HFF-Myc (cell line): ENCODE measurements around the gene MARK3.
A peak's percentile ranks its signal among the peaks of the same experiment; 100 is the strongest.

Source experiments
- DNase-seq: peaks from one replicate; pipeline ENCODE4 v3.0.0-alpha.2; 2011; ENCODE audit warnings: low read depth; ENCODE audit errors: extremely low read depth
- H3K4me3 ChIP-seq: replicated peaks from 2 replicates; pipeline ENCODE4 v1.5.1; 2011; ENCODE audit warnings: low read depth, mild to moderate bottlenecking, control low read depth, low read length
- TF ChIP-seq, protein P1 (sequence below): IDR thresholded peaks from 2 replicates; pipeline ENCODE4 v1.5.1; 2012; ENCODE audit warnings: mild to moderate bottlenecking, low read depth, low read length, control low read depth; ENCODE audit errors: missing control alignments

MARK3 gene

DNA sequence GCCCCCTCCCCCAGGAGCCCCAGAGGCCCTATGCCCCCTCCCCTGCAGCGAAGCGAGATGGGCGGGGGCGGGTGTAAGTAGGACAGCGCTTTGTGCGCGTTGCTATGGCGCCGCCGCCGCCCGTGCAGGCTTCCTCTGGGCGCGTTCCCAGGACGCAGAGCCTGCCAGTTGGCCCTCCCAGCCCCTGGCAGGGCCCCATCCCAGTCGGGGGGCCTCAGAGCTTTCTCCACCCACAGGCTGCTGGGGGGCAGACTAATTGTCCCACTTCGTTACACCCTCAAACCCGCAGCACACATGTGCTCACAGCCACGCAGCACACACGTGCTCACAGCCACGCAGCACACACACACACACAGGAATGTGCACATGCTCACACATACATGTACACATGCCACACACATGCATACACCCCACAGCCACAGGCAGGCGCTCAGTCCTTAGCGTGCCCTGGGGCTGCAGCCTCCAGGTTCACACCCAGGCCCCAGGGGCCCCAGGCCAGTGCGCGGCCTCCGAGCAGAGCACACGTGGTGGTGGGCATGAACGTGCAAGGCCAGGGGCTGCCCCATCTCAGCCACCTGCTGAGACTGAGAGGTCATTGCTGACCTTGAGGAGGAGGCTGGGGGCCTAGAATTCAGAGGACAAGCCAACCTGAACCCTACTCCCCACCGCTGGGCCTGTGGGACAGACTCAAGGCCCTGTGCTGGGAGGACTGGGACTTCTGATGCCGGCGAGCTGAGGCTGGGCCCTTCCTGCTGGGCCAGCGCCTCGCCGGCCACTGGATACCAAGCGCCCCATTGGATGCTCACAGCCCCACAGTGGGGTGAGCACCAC, 159.4 kb downstream of the MARK3 start:
- TF ChIP-seq, protein P1, sequence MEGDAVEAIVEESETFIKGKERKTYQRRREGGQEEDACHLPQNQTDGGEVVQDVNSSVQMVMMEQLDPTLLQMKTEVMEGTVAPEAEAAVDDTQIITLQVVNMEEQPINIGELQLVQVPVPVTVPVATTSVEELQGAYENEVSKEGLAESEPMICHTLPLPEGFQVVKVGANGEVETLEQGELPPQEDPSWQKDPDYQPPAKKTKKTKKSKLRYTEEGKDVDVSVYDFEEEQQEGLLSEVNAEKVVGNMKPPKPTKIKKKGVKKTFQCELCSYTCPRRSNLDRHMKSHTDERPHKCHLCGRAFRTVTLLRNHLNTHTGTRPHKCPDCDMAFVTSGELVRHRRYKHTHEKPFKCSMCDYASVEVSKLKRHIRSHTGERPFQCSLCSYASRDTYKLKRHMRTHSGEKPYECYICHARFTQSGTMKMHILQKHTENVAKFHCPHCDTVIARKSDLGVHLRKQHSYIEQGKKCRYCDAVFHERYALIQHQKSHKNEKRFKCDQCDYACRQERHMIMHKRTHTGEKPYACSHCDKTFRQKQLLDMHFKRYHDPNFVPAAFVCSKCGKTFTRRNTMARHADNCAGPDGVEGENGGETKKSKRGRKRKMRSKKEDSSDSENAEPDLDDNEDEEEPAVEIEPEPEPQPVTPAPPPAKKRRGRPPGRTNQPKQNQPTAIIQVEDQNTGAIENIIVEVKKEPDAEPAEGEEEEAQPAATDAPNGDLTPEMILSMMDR: no peak
- no peak overlapping the region for H3K4me3 ChIP-seq
- no peak for DNase-seq

DNA sequence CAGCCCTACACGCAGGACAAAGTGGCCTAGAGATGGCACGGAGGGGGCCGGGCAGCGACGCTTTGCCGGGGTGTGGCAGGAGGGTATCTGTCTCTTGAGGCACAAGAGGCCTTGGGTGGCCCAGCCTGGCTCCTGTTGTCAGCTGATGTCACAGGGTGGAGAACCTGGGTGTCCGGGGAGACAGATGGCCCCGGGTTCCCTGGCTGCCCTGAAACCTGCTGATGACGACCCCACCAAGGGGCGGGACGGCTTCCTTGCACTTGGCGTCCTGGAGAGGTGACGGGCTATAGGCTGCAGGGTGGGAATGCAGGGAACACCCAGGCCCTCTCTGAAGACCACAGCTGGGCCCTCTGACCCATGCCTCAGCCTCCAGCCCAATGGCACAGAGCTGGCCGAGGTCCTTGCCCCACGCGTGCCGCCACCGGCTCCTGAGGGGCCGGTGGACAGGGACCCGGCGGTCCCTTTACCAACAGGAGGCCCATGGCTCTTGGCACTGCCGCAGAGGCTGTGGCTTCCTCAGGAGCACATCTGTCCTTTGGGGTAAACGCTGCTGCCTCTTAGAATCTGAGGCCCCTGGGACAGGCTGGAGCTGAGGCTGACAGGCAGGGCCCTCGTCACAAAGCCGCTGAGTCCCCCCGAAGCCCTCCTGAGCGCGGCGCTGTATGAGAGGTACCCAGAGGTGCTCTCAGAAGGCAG, 160.2 kb downstream of the MARK3 start:
- TF ChIP-seq, protein P1: no peak
- no peak overlapping the region for H3K4me3 ChIP-seq
- no peak for DNase-seq

DNA sequence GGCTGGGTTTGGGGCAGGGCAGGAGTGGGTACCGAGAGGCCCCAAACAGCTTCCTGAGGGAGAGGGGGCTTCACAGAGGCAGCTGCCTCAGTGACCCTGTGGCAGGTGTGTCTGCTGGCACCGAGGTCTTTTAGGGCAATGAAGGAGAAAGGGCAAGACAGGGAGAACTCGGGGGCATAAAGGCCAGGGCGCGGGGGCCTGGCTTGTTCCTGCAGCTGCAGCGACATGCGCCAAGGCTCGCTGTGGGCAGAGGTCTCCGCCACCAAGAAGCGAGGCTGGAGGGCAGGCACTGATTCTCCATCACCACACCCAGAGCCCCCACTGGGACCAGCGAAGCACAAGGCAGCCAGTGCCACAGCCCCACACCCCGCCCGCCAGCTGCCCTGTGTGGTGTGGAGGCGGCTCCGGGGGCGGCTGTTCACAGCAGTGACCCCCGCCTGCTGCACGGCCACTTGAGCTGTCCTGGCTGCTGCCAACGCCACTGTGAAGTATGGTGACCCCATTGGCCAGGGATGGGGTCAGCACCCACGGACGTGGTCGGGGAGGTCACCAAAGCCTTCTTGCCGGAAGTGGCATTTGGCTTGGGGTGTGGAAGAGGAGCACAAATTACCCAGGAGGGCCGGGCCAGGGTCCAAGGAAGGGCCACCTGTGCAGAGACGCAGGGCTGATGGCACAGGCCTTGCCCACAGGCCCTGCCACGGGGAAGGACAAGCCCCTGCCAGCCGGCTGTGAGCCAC, 160.9 kb downstream of the MARK3 start:
- H3K4me3 ChIP-seq: no peak overlapping the region
- no peak for DNase-seq
- TF ChIP-seq, protein P1: no peak

DNA sequence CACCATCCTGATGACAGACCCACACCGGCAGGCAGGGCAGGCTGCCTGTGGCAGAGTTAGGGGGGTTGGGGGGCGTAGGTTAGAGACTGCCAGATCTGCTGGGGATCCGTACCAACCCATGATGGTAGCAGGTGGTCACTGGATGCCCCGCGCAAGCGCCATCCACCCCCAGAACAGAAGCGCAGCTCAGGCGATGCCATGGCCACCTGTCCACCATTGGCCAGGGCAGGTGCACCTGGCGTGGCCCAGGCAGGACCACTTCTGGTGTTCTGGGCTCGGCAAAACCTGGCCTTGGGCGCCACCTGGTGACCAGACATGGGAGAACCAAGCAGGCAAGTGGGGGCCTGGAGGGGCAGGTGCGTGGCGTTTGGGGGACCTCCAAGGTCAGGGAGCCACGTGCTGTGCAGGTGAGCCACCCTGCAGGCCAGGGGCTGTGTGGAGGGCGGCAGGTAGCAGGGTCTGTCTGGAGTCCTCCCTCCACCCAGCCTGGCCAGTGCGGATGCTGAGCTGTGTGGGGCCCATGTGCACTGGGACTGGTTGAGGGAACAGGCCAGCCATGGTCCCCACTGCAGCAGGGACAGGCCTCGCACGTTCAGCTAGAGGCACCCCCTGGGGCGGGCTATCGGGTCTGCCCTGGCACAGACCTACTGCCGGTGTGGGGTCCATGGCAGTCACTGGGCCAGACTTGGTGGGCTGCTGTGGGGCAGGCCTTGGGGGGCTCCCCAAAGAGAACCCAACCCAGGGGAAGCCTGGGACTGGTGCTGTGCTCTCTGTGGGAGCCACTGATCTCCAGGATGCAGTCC, 161.6 kb downstream of the MARK3 start:
- no peak overlapping the region for H3K4me3 ChIP-seq
- no peak for DNase-seq
- TF ChIP-seq, protein P1: peak; percentile 81

DNA sequence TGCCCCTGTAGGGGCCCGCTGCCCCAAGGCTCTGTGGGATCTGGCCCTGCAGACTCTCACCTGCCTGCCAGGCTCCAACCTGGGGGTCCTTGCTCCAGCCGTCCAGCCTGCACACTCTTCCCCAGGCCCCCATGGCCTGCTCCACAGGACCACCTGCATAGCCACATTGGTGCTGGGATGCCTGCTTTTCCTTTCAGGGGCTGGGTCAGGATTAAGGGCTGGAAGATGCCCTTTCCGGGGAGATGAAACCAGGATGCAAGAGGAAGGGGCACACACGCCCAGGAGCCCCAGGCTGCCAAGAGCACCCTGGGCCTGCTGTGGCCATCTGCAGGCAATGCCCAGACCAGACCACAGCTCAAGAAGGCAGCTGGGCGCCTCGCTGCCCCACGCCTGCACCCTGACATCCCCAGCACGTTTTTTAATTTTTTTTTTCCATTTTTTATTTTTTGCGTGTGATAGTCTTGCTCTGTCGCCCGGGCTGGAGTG, 162.3 kb downstream of the MARK3 start:
- no peak for DNase-seq
- TF ChIP-seq, protein P1: no peak
- no peak overlapping the region for H3K4me3 ChIP-seq

DNA sequence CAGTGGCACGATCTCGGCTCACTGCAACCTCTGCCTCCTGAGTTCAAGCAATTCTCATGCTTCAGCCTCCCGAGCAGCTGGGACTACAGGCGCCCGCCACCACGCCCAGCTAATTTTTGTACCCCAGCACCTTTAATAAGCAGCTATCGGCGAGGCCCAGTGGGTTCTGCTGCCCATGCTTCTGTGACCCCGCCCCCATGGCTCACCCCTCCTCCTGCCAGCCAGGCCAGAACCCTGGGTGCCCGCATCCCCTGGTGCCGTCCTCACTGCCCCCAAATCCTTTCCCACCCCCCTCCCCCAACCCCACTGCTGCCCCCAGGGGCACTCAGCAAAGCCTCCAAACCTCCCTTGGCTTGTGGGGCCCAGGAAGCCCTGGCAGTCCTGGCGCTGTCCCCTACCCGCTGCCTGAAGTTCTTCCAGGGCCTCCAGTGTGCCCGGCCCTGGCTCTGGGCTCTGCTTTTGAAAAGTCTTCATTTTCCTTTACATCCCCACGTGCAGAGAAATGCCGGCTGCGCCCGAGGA, 162.8 kb downstream of the MARK3 start:
- TF ChIP-seq, protein P1: no peak
- no peak overlapping the region for H3K4me3 ChIP-seq
- no peak for DNase-seq
